DND-41 (cell line): Measurements from ENCODE around the gene TM4SF5.

Source experiments
- ATAC-seq: fragments of 200-7000 bp; cut with Tn5 transposase; 3 replicates; pipeline ENCODE4 v1.9.1; 2021; ENCODE audit warnings: low read depth; ENCODE audit not compliant: insufficient read depth
- DNase-seq: peaks from one replicate; pipeline ENCODE4 v3.0.0-alpha.2; 2020
- H2AFZ ChIP-seq: 2 replicates; pipeline ENCODE4 v1.6.0; 2012; ENCODE audit warnings: low read depth, low read length
- H3K27ac ChIP-seq: 2 replicates; pipeline ENCODE4 v1.5.1; 2012; ENCODE audit warnings: low read length, inconsistent platforms
- H3K27me3 ChIP-seq: fragments of 200-600 bp; sonication (generic); 2 replicates; pipeline ENCODE4 v1.6.0; 2012; ENCODE audit warnings: low read length, mild to moderate bottlenecking, inconsistent platforms; ENCODE audit not compliant: insufficient read depth, poor library complexity
- H3K36me3 ChIP-seq: 2 replicates; pipeline ENCODE4 v1.5.1; 2012; ENCODE audit warnings: low read length, inconsistent platforms; ENCODE audit not compliant: insufficient read depth
- H3K4me1 ChIP-seq: 2 replicates; pipeline ENCODE4 v1.5.1; 2012; ENCODE audit warnings: mild to moderate bottlenecking, low read length; ENCODE audit not compliant: insufficient read depth
- H3K4me2 ChIP-seq: 2 replicates; pipeline ENCODE4 v1.6.0; 2012; ENCODE audit warnings: mild to moderate bottlenecking, moderate library complexity, low read length, inconsistent platforms; ENCODE audit not compliant: insufficient read depth
- H3K4me3 ChIP-seq, 2 experiments: fragments of 200-600 bp in 1 of 2; shearing (Covaris generic) in 1 of 2; 2 replicates each; pipeline ENCODE4 v1.5.1; 2012 to 2016; ENCODE audit warnings: inconsistent platforms in 2 of 2, low read length in 2 of 2, mild to moderate bottlenecking in 2 of 2, low read depth in 1 of 2, moderate library complexity in 1 of 2
- H3K79me2 ChIP-seq: 2 replicates; pipeline ENCODE4 v1.6.0; 2012; ENCODE audit warnings: low read length, inconsistent platforms; ENCODE audit not compliant: insufficient read depth
- H3K9ac ChIP-seq: 2 replicates; pipeline ENCODE4 v1.6.0; 2012; ENCODE audit warnings: low read depth, mild to moderate bottlenecking, inconsistent platforms, low read length, moderate library complexity
- H3K9me3 ChIP-seq: 2 replicates; pipeline ENCODE4 v1.5.1; 2012; ENCODE audit warnings: low read length, moderate library complexity, mild to moderate bottlenecking, inconsistent platforms; ENCODE audit not compliant: insufficient read depth, severe bottlenecking
- H4K20me1 ChIP-seq: 2 replicates; pipeline ENCODE4 v1.6.0; 2012; ENCODE audit warnings: low read length; ENCODE audit not compliant: insufficient read depth
- CTCF ChIP-seq: IDR thresholded peaks from 2 replicates; pipeline ENCODE4 v1.5.1; 2012; ENCODE audit warnings: borderline replicate concordance, low read length, moderate library complexity, mild to moderate bottlenecking; ENCODE audit not compliant: poor library complexity, severe bottlenecking; ENCODE audit errors: extremely low read depth
- EZH2 ChIP-seq: IDR thresholded peaks from 3 replicates; pipeline ENCODE4 v1.6.1; 2012; ENCODE audit warnings: borderline replicate concordance, low read depth, mild to moderate bottlenecking, moderate library complexity, low read length, inconsistent platforms; ENCODE audit not compliant: severe bottlenecking

Gene TM4SF5

DNA sequence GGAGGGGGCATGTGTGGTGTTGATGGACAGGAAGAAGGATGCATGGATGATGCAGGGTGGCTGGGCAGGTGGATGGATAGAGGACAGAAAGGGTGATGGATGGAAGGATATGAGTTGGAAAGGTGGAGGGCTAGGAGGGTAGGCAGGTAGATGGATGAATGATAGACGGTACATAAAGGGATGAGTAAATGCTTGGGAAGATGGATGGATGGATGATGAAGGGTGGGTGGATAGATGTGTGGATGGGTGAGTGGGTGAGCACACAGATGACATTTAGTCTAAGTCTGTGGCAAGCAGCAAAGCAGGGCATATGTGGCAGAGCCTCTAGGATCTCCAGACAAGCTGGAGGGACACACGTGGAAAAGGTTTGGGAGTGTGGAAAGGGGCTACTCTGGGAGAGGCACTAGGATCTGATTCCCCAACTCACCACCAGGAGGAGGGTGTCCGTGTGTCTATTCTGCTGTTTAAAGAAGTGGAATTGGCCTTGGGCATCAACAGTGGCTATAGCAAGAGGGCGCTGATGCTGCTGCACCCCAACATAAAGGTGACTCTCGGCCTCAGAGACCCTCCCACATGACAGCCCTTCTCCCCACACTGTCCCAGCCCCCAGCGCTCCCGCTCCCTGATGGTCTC is 43.5 kb downstream of the TM4SF5 start:
- no peak overlapping the region for H3K9ac ChIP-seq
- peak; percentile 35 for TF ChIP-seq CTCF
- no peak for TF ChIP-seq EZH2
- H3K79me2 ChIP-seq: no peaks in the 10 kb centered on the region
- H3K9me3 ChIP-seq: no peaks in the 10 kb centered on the region
- H3K4me2 ChIP-seq: no peak overlapping the region
- DNase-seq (no peak), ATAC-seq (no peak)
- H3K4me1 ChIP-seq: no peaks in the 10 kb centered on the region
- no peaks in the 10 kb centered on the region for H4K20me1 ChIP-seq
- no peak overlapping the region for H3K4me3 ChIP-seq
- no peaks in the 10 kb centered on the region for H3K36me3 ChIP-seq
- no peaks in the 10 kb centered on the region for H3K27me3 ChIP-seq
- no peak overlapping the region for H2AFZ ChIP-seq
- H3K27ac ChIP-seq: no peak overlapping the region

GRCh38 chr17:4816826-4817225 is 45.1 kb downstream of the TM4SF5 start:
- H3K4me3 ChIP-seq: no peak overlapping the region
- no peaks in the 10 kb centered on the region for H3K27me3 ChIP-seq
- no peaks in the 10 kb centered on the region for H3K36me3 ChIP-seq
- no peak for ATAC-seq
- H4K20me1 ChIP-seq: no peaks in the 10 kb centered on the region
- no peaks in the 10 kb centered on the region for H3K79me2 ChIP-seq
- no peak overlapping the region for H3K9ac ChIP-seq
- H3K4me1 ChIP-seq: no peaks in the 10 kb centered on the region
- H2AFZ ChIP-seq: no peak overlapping the region
- H3K4me2 ChIP-seq: no peak overlapping the region
- H3K9me3 ChIP-seq: no peaks in the 10 kb centered on the region
- DNase-seq: no peak
- H3K27ac ChIP-seq: no peak overlapping the region
- TF ChIP-seq EZH2: no peak
- TF ChIP-seq CTCF: no peak

DNA sequence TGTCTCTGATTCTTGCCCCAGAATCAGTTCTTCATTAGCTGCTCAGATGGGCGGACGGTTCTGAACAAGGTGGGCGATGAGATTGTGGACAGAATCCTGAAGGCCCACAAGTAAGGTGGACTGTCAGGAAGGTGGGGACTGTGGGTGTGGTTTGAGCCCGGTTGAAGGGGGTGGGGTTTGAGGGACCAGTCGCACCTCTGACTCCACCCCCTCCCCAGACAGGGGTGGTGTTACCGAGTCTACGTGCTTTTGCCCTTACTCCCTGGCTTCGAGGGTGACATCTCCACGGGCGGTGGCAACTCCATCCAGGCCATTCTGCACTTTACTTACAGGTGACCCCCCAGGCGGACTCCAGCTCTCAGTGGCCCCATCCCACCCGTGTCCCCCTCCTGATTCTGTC is 46.6 kb downstream of the TM4SF5 start:
- Histone ChIP-seq H4K20me1 (no peaks in the 10 kb centered on the region), H3K27me3 (no peaks in the 10 kb centered on the region), H2AFZ (no peak overlapping the region), H3K27ac (no peak overlapping the region), H3K4me1 (no peaks in the 10 kb centered on the region), H3K4me3 (no peak overlapping the region), H3K9ac (no peak overlapping the region), H3K4me2 (no peak overlapping the region), H3K9me3 (no peaks in the 10 kb centered on the region), H3K79me2 (no peaks in the 10 kb centered on the region), H3K36me3 (no peaks in the 10 kb centered on the region)
- DNase-seq: no peak
- no peak for ATAC-seq
- TF ChIP-seq CTCF (no peak), EZH2 (no peak)

DNA sequence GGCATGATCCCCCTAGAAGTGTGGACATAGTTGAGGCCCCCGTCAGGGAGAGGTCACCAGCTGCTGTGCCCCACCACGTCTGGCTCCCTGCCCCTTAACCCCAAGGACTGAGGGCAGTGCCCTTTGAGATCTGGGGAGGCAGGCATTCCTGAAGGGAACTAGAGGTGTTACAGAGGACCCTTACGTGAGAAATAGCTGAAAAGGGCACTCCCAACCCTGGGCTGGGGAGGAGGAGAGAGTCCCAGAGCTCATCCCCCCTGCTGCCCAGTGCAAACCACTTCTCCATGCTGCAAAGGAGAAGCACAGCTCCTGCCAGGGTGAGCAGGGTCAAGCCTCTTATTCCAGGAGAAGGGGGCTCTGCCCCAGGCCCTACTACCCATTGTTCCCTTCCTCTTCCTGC is 51.1 kb downstream of the TM4SF5 start:
- DNase-seq: no peak

More for the DNA sequence above, 51.1 kb downstream of the TM4SF5 start:
- H3K9me3 ChIP-seq: no peaks in the 10 kb centered on the region
- H3K4me2 ChIP-seq: no peak overlapping the region
- H3K4me3 ChIP-seq: no peak overlapping the region
- no peaks in the 10 kb centered on the region for H3K27me3 ChIP-seq
- no peaks in the 10 kb centered on the region for H3K79me2 ChIP-seq
- no peaks in the 10 kb centered on the region for H3K4me1 ChIP-seq
- no peak overlapping the region for H3K9ac ChIP-seq
- no peak for TF ChIP-seq EZH2
- TF ChIP-seq CTCF: no peak
- H3K36me3 ChIP-seq: no peaks in the 10 kb centered on the region
- H3K27ac ChIP-seq: no peak overlapping the region
- ATAC-seq: no peak
- no peak overlapping the region for H2AFZ ChIP-seq
- no peaks in the 10 kb centered on the region for H4K20me1 ChIP-seq
